ENCODE measurements around the gene CCPG1.

CCPG1 gene

GRCh38 chr15:55387027-55387426 lies 21.1 kb downstream of the CCPG1 start:
- peak in 1 of 56 donors; percentile 3 for DNase-seq

GRCh38 chr15:55383687-55384086 lies 24.5 kb downstream of the CCPG1 start:
- DNase-seq, result no peak

- no peak for DNase-seq
Measured at GRCh38 chr15:55381595-55381994, 26.6 kb downstream of the CCPG1 start.

- DNase-seq, result no peak
Measured at GRCh38 chr15:55379095-55379494, 29.1 kb downstream of the CCPG1 start.

GRCh38 chr15:55372701-55373440 lies 35.3 kb downstream of the CCPG1 start:
- no peak for DNase-seq

- no peak for DNase-seq
Measured at GRCh38 chr15:55366981-55367380, 41.2 kb downstream of the CCPG1 start.

- DNase-seq, result no peak
Measured at GRCh38 chr15:55362641-55363040, 45.5 kb downstream of the CCPG1 start.

- no peak for DNase-seq
Measured at GRCh38 chr15:55361048-55361447, 47.1 kb downstream of the CCPG1 start.

- DNase-seq, result no peak
Measured at GRCh38 chr15:55360256-55360655, 47.9 kb downstream of the CCPG1 start.

GRCh38 chr15:55358471-55358870 lies 49.7 kb downstream of the CCPG1 start:
- no peak for DNase-seq

- DNase-seq, result no peak
Measured at GRCh38 chr15:55357774-55358173, 50.4 kb downstream of the CCPG1 start.

GRCh38 chr15:55356985-55357585 lies 51.1 kb downstream of the CCPG1 start:
- DNase-seq, result no peak

GRCh38 chr15:55353025-55353424 lies 55.1 kb downstream of the CCPG1 start:
- no peak for DNase-seq

GRCh38 chr15:55349282-55349681 lies 58.9 kb downstream of the CCPG1 start:
- DNase-seq, result no peak

GRCh38 chr15:55348281-55348778 lies 59.8 kb downstream of the CCPG1 start:
- DNase-seq, result no peak

GRCh38 chr15:55344206-55344605 lies 64.0 kb downstream of the CCPG1 start:
- DNase-seq, result peak in 1 of 56 donors; percentile 2

GRCh38 chr15:55343168-55343567 lies 65.0 kb downstream of the CCPG1 start:
- DNase-seq, result no peak

- DNase-seq, result no peak
Measured at GRCh38 chr15:55337160-55337559, 71.0 kb downstream of the CCPG1 start.

GRCh38 chr15:55334997-55335396 lies 73.2 kb downstream of the CCPG1 start:
- DNase-seq, result no peak

- no peak for DNase-seq
Measured at GRCh38 chr15:55334371-55334770, 73.8 kb downstream of the CCPG1 start.

- no peak for DNase-seq
Measured at GRCh38 chr15:55327387-55327786, 80.8 kb downstream of the CCPG1 start.

- no peak for DNase-seq
Measured at GRCh38 chr15:55322467-55322866, 85.7 kb downstream of the CCPG1 start.

- no peak for DNase-seq
Measured at GRCh38 chr15:55320963-55321362, 87.2 kb downstream of the CCPG1 start.
